HEK293T (cell line): ENCODE measurements around the gene DNAJB2.

Source experiments
- CTCF ChIA-PET: fragments of 350-600 bp; formaldehyde crosslinking; extraction: SDS; loops from one replicate; lab custom pipeline; 2021; ENCODE audit warnings: antibody characterized with exemption, inconsistent platforms; lab: Yijun Ruan, JAX
- POLR2A ChIA-PET: fragments of 350-600 bp; formaldehyde crosslinking; extraction: SDS; loops from one replicate; lab custom pipeline; 2020; ENCODE audit warnings: antibody characterized with exemption, inconsistent platforms; lab: Yijun Ruan, JAX
- DNase-seq: peaks from one replicate; pipeline ENCODE4 v3.0.0; 2012; ENCODE audit warnings: mixed read lengths; ENCODE audit errors: extremely low spot score
- ARNT ChIP-seq: fragments of 450-650 bp; IDR thresholded peaks from 2 replicates; pipeline ENCODE4 v1.6.1; 2017; ENCODE audit warnings: mild to moderate bottlenecking
- BHLHE40 ChIP-seq: fragments of 450-650 bp; IDR thresholded peaks from 2 replicates; pipeline ENCODE4 v1.6.1; 2016; ENCODE audit warnings: mild to moderate bottlenecking, moderate library complexity, borderline replicate concordance
- CTBP1 ChIP-seq: fragments of 450-650 bp; IDR thresholded peaks from 2 replicates; pipeline ENCODE4 v1.6.1; 2016; ENCODE audit warnings: borderline replicate concordance
- ELF4 ChIP-seq: fragments of 450-650 bp; IDR thresholded peaks from 2 replicates; pipeline ENCODE4 v1.6.1; 2017; ENCODE audit warnings: antibody characterized with exemption
- FOXA1 ChIP-seq: fragments of 450-650 bp; IDR thresholded peaks from 2 replicates; pipeline ENCODE4 v1.6.1; 2016; ENCODE audit warnings: mild to moderate bottlenecking
- FOXK2 ChIP-seq: fragments of 450-650 bp; IDR thresholded peaks from 2 replicates; pipeline ENCODE4 v1.6.1; 2016; ENCODE audit warnings: mild to moderate bottlenecking
- FOXM1 ChIP-seq: fragments of 450-650 bp; IDR thresholded peaks from 2 replicates; pipeline ENCODE4 v1.6.1; 2017; ENCODE audit warnings: mild to moderate bottlenecking, borderline replicate concordance
- HDGF ChIP-seq: fragments of 450-650 bp; IDR thresholded peaks from 2 replicates; pipeline ENCODE4 v1.6.1; 2017; ENCODE audit warnings: antibody characterized with exemption, borderline replicate concordance
- L3MBTL2 ChIP-seq: fragments of 450-650 bp; conservative IDR thresholded peaks from 2 replicates; pipeline ENCODE4 v1.6.1; 2016; ENCODE audit warnings: mild to moderate bottlenecking
- LEF1 ChIP-seq: fragments of 450-650 bp; IDR thresholded peaks from 2 replicates; pipeline ENCODE4 v1.6.1; 2017; ENCODE audit warnings: mild to moderate bottlenecking, borderline replicate concordance
- NFRKB ChIP-seq: fragments of 450-650 bp; IDR thresholded peaks from 2 replicates; pipeline ENCODE4 v1.6.1; 2016; ENCODE audit warnings: mild to moderate bottlenecking, moderate library complexity
- SP1 ChIP-seq: fragments of 450-650 bp; IDR thresholded peaks from 2 replicates; pipeline ENCODE4 v1.6.1; 2017
- SUZ12 ChIP-seq: fragments of 450-650 bp; IDR thresholded peaks from 2 replicates; pipeline ENCODE4 v1.6.1; 2016; ENCODE audit warnings: mild to moderate bottlenecking
- TARDBP ChIP-seq: fragments of 450-650 bp; IDR thresholded peaks from 2 replicates; pipeline ENCODE4 v1.6.1; 2016
- ZNF384 ChIP-seq: fragments of 450-650 bp; IDR thresholded peaks from 2 replicates; pipeline ENCODE4 v1.6.1; 2016
- TF ChIP-seq, protein P1 (sequence below): fragments of 450-650 bp; IDR thresholded peaks from 2 replicates; pipeline ENCODE4 v1.6.1; 2016

Gene DNAJB2

DNA sequence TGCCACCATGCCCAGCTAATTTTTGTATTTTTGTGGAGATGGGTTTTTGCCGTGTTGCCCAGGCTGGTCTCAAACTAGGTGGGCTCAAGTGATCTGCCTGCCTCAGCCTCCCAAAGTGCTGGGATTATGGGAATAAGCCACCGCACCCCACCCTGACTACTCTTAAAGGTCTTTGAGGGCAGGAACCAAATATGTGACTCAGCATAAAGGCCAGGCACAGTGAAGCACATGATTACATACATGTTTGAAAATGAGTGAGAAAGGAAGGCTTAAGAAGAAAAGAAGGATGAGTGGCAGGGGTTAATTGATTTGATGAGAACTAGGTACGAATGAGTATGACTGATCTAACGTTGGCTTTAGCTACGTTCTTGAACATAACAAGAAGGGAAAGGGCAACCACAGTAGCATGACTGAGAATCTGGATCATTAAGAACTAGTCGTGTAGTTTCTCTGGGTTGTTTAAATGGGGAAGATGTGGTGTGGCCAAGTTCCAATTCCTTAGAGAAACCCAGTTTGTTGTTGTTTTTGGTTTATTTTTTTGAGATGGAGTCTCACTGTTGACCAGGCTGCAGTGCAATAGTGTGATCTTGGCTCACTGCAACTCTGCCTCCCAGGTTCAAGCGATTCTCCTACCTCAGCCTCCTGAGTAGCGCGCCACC is 46.6 kb downstream of the DNAJB2 start:
- no peak for DNase-seq
- ChIA-PET POLR2A (no interaction called here), CTCF (no interaction called here)
- TF ChIP-seq ELF4 (no peak), TARDBP (no peak), NFRKB (no peak), ARNT (no peak), FOXK2 (no peak), LEF1 (no peak), CTBP1 (no peak), HDGF (no peak), FOXA1 (no peak), BHLHE40 (no peak), FOXM1 (no peak), L3MBTL2 (no peak)
- TF ChIP-seq, protein P1, sequence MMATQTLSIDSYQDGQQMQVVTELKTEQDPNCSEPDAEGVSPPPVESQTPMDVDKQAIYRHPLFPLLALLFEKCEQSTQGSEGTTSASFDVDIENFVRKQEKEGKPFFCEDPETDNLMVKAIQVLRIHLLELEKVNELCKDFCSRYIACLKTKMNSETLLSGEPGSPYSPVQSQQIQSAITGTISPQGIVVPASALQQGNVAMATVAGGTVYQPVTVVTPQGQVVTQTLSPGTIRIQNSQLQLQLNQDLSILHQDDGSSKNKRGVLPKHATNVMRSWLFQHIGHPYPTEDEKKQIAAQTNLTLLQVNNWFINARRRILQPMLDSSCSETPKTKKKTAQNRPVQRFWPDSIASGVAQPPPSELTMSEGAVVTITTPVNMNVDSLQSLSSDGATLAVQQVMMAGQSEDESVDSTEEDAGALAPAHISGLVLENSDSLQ = no peak

DNA sequence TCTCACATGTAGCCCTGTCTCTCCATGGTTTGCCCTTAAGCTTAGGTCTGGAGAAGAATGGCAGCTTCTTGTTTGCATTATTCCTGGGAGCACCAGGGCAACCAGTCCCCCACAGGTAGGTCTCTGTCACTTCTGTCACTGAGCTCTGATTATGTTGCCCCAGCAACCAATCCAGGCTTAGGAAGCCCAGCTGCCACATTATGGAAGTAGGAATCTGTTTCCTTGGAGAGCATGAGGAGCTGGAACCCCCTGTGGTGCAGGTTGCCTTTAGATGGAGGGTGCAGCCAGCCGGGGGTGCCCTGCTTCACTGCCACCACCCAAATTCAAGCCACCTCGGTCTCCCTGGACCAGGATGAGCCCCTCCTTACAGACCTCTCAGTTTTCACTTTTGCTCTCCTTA is 48.6 kb downstream of the DNAJB2 start:
- DNase-seq = no peak
- TF ChIP-seq, protein P1 = no peak
- TF ChIP-seq BHLHE40 (no peak), FOXM1 (no peak), SP1 (no peak), FOXK2 (no peak), L3MBTL2 (no peak), SUZ12 (no peak), TARDBP (no peak), ARNT (no peak), LEF1 (no peak), ZNF384 (no peak), FOXA1 (no peak), HDGF (no peak), NFRKB (no peak)
- ChIA-PET POLR2A (no interaction called here), CTCF (interaction anchor here (0.6 to 0.8 kb wide), 3 partner anchors 10 to 1655 kb away, joined by 3 to 4 read pairs (median 3); no protein-coding TSS in a partner anchor)

GRCh38 chr2:219331560-219332213 is 52.5 kb downstream of the DNAJB2 start:
- DNase-seq = peak; percentile 71
- TF ChIP-seq HDGF = no peak
- TF ChIP-seq, protein P1 = no peak
- no peak for TF ChIP-seq NFRKB
- TF ChIP-seq ELF4 = no peak
- no peak for TF ChIP-seq SUZ12
- no peak for TF ChIP-seq ZNF384
- CTCF ChIA-PET = no interaction called here
- POLR2A ChIA-PET = no interaction called here

DNA sequence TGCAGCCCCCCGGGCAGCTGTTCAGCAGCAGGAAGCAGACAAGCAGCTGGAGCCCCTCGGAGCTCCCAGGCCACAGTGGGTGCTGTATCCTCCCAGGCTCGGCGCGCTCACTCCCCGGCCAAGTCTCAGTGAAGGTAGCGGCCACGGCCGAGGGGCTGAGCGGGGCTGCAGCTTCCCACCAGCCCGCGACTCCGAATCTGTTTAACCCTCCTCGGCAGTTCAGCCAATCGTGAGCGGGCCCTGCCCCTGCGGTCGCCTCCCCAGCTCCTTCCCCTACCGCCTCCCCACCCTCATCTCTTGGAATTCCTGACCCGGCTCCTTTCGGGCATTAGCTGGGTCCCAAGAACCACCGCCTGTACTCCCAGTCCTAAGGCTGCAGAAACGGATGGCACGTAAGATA is 53.4 kb downstream of the DNAJB2 start, which contains the start of gene RESP18:
Gene RESP18, minus strand, starts transcription at position 203 of the 400 bp plus-strand sequence.
- DNase-seq = no peak
- ChIA-PET POLR2A (no interaction called here), CTCF (no interaction called here)
- TF ChIP-seq FOXK2 (no peak), ELF4 (no peak), LEF1 (no peak), L3MBTL2 (no peak), HDGF (no peak), CTBP1 (no peak), TARDBP (no peak), SUZ12 (no peak), ZNF384 (no peak), BHLHE40 (no peak), SP1 (no peak), FOXA1 (no peak), FOXM1 (no peak), ARNT (no peak)
- TF ChIP-seq, protein P1 = no peak

DNA sequence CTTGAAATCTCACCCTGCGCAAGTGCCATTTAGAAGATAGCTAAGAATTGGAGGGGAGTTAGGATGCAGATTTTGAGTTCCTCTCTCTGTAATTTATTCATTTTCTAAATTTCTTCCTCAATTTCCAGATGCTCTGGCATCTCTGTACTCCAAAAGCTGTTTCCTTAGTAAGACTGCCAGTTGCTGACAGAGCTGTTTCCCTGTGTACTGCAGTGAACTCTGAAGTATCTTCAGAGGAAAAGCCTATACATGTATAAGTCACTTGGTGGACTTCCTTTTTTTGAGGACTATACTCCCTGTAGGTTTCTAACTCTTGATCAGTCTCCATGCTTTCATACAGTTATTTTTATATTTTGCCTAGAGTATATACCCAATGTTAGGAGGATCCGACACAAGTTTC is 54.9 kb downstream of the DNAJB2 start:
- TF ChIP-seq, protein P1 = no peak
- TF ChIP-seq L3MBTL2 (no peak), LEF1 (no peak), BHLHE40 (no peak), ARNT (no peak), FOXK2 (no peak), FOXA1 (no peak), CTBP1 (no peak), ELF4 (no peak), ZNF384 (no peak), FOXM1 (no peak), SUZ12 (no peak), NFRKB (no peak), SP1 (no peak), HDGF (no peak), TARDBP (no peak)
- ChIA-PET CTCF (interaction anchor here (1.0 kb wide), 1 partner anchor 39 kb away, joined by 3 read pairs; no protein-coding TSS in a partner anchor), POLR2A (no interaction called here)
- DNase-seq = no peak
